ENCODE measurements around the gene TUT4. TPM values are rescaled to one million over a fixed set of nuclear protein-coding genes. Genes with fewer than 3 reads are reported as not detected.

Gene TUT4
- total RNA-seq, 1 donor from 2014 or later, result 36.2 TPM

GRCh38 chr1:52511851-52512615, 40.9 kb downstream of the TUT4 start:
- no peak for TF ChIP-seq CTCF (IDR thresholded peaks at IDR 0.05)
- intact Hi-C loops (cut with DNase I), result no loop called here
- DNase-seq (ENCODE audit: low spot score in 2 of 2), result no peak

GRCh38 chr1:52511439-52511838, 41.5 kb downstream of the TUT4 start:
- Histone ChIP-seq H3K27ac (no peak overlapping the region), H3K27me3 (no peaks in the 10 kb centered on the region), H3K9me3 (no peaks in the 10 kb centered on the region), H3K4me3 (no peak overlapping the region), H3K4me1 (no peaks in the 10 kb centered on the region), H3K36me3 (peaks cover 16 to 17% of the 10 kb centered on the region in 2 donors)
- DNase-seq (ENCODE audit: low spot score in 2 of 2), result no peak
- intact Hi-C loops (cut with DNase I), result no loop called here
- TF ChIP-seq CTCF (IDR thresholded peaks at IDR 0.05), result no peak

More at GRCh38 chr1:52511851-52512615, 40.9 kb downstream of the TUT4 start:
- H3K4me1 ChIP-seq, result no peaks in the 10 kb centered on the region
- H3K27me3 ChIP-seq, result no peaks in the 10 kb centered on the region
- no peak overlapping the region for H3K4me3 ChIP-seq
- no peaks in the 10 kb centered on the region for H3K9me3 ChIP-seq
- H3K27ac ChIP-seq, result no peak overlapping the region
- H3K36me3 ChIP-seq, result peaks cover 16 to 17% of the 10 kb centered on the region in 2 donors

DNA sequence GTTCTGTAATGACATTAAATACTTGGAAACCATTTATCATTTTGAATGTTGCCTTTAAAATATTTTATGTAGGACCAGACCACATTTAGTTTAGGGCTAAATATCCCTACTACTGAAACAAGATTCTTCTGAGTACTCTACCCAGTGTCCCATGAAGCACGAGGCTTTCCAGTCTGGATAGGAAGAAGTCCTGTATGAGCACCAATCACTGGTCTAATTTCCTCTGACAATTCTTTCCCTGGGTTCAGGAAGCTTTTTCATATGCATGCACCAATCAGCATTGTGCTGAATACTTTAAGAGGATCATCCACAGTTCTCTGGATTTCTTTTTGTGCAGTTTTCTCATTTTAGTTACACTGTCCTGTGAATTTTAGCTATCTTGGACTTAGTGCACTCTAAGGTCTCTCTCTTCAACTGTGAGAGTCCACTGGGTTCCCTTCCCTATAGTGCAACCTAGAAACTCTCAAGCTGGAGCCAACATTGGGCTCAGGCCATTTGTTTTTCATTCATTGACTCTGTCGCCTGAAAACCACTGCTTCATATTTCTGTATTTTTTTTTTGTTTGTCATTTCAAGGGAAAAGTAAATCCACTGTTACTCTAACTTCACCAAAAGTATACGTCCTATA, 45.9 kb downstream of the TUT4 start:
- intact Hi-C loops (cut with DNase I), result no loop called here
- Histone ChIP-seq H3K27ac (no peak overlapping the region), H3K4me1 (no peaks in the 10 kb centered on the region), H3K36me3 (peaks cover 0 to 6% of the 10 kb centered on the region in 2 donors), H3K9me3 (no peaks in the 10 kb centered on the region), H3K4me3 (no peak overlapping the region), H3K27me3 (no peaks in the 10 kb centered on the region)
- no peak for TF ChIP-seq CTCF (IDR thresholded peaks at IDR 0.05)
- no peak for DNase-seq (ENCODE audit: low spot score in 2 of 2)

DNA sequence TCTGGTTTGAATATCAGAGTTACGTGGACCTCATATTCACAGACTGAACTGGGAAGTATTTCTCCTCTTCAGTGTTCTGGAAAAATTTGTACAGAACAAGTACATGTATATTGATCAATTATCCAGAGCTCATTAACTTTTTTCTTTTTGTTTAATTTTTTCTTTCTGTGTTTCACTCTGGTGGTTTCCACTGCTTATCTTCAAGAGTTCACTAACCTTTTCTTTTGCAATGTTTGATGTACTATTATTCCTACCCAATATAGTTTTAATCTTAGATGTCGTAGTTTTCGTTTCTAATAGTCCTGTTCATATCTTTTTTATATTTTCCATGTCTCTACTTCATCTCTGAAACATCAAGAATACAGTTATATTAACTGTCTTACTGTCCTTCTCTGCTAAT, 46.5 kb downstream of the TUT4 start:
- no peaks in the 10 kb centered on the region for H3K9me3 ChIP-seq
- H3K4me1 ChIP-seq, result no peaks in the 10 kb centered on the region
- no peak for DNase-seq (ENCODE audit: low spot score in 2 of 2)
- no peaks in the 10 kb centered on the region for H3K27me3 ChIP-seq
- intact Hi-C loops (cut with DNase I), result no loop called here
- no peak overlapping the region for H3K4me3 ChIP-seq
- TF ChIP-seq CTCF (IDR thresholded peaks at IDR 0.05), result no peak
- peaks cover 0 to 6% of the 10 kb centered on the region in 2 donors for H3K36me3 ChIP-seq
- no peak overlapping the region for H3K27ac ChIP-seq

DNA sequence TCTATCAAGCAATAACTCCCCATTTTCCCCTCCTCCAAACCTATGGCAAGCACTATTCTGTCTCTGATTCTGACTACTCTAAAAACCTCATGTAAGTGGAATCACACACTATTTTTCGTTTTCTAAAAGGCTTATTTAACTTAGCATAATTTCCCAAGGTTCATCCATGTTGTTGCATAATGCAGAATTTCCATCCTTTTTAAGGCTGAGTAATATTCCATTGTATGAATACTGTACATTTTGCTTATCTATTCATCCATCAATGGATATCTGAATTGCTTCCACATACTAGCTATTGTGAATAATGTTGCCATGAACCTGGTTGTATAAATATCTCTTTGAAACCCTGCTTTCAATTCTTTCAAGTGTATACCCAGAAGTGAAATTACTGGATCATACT, 48.2 kb downstream of the TUT4 start:
- intact Hi-C loops (cut with DNase I), result no loop called here
- H3K27ac ChIP-seq, result no peak overlapping the region
- H3K4me3 ChIP-seq, result no peak overlapping the region
- no peaks in the 10 kb centered on the region for H3K4me1 ChIP-seq
- H3K36me3 ChIP-seq, result peaks cover 0 to 6% of the 10 kb centered on the region in 2 donors
- no peak for DNase-seq (ENCODE audit: low spot score in 2 of 2)
- H3K9me3 ChIP-seq, result no peaks in the 10 kb centered on the region
- no peak for TF ChIP-seq CTCF (IDR thresholded peaks at IDR 0.05)
- no peaks in the 10 kb centered on the region for H3K27me3 ChIP-seq

Measured in ascending aorta (tissue), 2 donors.